Activated CD4-positive, alpha-beta T cell treated with anti-CD3 and anti-CD28 coated beads for 24 hours (primary cell): ENCODE data around the gene PSMB2.

ENCODE experiments used
- DNase-seq, 2 donors: peaks; one replicate each; pipeline ENCODE4 v3.0.0-alpha.2; 2020; ENCODE audit warnings: low read depth in 2 of 2

The PSMB2 gene

DNA sequence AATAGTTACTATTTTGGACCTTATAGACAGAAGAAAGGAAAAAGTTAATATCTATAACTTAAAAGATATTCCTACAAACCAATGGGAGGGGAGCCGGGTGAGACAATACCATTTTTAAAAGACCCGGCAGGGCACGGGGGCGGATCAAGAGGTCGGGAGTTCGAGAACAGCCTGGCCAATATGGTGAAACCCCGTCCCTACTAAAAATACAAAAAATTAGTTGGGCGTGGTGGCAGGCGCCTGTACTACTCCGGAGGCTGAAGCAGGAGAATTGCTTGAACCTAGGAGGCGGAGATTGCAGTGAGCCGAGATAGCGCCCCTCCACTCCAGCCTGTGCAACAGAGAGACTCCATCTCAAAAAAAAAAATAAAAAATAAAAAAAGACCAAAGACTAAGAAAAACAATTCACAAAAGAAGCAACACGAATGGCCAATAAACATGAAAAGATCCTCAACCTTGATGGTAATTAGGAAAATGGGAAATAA is 1.2 kb upstream of the PSMB2 start:
- no peak for DNase-seq

DNA sequence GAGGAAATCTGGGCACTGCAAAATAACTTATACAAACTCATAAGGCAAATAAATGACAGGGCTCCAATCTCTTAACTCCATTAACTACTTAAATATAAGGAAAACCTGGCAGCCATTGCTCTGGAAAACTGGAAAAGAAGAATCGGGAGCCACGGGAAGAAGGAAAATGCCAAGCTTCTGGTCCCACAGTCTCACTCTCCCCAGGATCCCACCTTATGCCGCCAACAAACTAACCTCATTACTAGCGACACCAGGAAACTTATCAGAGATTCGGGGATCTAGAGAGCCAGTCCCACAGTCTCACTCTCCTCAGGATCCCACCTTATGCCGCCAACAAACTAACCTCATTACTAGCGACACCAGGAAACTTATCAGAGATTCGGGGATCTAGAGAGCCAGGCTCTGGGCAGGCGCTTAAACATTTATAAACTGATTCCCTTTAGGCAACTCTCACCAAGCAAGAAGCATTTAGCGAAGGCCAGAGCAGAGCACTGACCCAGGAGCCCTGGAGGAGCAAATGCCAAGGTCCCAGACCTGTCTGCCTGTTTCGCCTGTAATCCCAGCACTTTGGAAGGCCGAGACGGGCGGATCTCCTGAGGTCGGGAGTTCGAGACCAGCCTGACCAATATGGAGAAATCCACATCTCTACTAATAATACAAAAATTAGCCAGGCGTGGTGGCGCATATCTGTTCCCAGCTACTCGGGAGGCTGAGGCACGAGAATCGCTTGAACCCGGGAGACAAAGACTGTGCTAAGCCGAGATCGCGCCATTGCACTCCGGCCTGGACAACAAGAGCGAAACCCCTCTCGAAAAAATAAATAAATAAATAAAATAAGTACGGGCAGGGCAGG is 720 bp downstream of the PSMB2 start:
- DNase-seq = no peak

DNA sequence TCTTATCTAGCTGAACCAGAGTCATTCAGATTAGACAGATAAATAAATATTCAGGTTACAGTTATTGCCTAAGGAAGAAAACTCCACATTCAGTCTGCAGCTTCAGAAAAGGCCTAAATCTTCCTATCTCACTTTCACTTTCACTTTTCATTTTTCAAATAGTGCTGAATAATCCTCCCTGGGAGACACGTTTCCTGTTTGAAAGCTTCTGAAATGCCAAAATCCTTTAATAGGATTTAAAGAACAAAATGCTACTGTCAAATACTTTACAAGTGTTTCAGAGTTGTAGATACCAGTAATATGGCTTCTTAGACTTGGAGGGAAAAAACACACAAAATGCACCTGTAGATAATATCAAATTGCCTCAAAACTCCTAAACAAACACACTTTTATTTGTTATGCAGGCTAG is 3.9 kb downstream of the PSMB2 start:
- no peak for DNase-seq

DNA sequence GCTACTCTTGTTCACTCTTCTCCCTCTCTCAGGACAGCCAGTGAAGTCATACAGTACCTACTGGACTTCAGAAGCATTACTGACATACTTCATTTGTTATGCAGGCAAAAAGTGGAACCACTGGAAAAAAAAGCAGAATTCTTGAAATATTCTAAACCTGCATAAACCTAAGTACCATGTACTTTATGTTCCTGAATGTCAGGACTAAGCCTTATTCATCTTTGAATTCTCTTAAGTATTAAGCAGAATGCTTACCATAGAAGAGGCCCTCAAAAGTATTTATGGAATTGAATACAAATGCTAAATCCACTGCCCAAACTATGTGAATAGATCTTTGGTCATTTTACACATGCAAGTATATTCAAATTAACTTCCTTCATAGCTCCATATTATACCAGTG is 7.8 kb downstream of the PSMB2 start:
- no peak for DNase-seq

DNA sequence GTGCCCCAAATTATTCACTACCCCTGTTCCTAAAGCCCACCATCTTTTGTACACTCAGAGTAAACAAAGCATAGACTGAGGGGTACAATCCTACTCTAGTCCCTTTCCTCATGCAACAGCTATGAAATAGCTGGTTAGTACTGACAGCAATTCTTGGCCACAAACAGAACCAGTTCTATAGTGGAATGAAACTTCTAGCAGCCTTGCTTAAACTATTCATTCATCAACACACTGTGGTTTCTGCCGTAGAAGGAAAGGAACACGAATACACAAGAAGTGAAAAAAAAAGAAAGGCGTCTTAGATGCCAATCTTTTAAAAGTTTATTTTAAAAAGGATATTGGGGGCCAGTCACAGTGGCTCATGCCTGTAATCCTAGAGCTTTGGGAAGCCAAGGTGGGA is 9.9 kb downstream of the PSMB2 start:
- no peak for DNase-seq

DNA sequence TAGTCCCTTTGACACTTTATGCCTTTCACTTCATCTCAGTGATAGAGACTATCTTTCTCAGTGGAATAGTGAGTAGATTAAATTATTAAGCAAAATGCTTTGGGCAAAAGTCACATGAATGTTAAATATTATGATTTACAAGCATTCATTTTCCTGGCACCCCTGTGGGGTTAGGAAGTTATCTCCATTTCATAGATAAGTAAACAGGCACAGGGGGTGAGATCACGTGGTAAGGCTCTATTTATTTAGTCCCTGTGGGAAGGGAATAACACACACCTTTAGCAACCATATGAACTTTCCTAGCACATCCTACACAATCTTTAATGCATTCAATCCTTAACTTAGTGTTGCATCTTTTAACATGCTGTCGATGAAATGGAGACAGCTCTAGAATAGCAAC is 12.3 kb downstream of the PSMB2 start:
- DNase-seq = no peak

DNA sequence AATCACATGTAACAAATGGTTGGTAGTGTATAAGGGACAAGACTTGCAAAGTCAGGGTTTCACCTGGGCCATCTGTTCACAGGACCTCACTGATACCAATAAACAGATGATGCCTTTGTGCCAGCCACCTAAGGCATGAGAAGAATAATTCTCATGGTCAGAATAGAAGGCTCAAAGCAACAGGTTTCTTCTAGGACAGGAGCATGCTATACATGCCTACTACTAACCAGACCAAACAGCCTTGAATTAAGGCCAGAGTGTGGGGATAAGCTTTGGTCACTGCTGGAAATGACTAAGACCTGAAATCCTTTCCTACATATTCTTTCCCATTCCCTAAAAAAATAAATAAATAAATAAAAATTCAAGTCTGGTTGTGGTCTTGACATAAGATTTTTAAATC is 17.5 kb downstream of the PSMB2 start:
- no peak for DNase-seq

DNA sequence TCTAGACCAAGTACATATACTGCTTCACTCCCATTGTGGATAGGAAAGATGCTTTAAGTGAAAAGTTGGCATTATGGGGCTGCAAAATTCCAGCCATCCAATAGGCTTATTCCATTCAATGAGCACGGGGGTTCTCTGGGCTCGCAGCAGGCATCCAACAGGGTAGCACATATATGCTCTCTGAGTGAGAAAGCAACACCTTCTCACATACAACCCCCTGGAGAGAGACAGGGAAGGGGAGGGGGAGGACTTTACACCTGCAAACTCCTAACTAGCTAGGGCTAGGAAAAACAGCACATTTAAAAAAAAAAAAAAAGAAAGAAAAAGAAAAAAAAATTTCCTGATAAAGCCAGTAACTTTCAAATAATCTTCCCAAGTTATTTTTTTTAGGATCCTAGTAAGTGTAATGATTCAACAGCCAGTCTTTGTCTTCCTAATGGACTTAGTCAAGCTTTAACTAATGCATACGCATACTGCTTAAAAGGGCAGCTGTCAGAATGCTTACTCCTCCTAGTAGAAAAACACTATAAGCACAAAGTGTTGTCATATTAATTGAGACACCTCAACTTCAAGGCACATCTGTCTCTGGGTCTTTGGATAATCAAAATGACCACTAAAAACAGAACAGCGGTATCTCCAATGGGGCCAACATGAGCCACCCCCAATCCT is 18.7 kb downstream of the PSMB2 start:
- DNase-seq = no peak

DNA sequence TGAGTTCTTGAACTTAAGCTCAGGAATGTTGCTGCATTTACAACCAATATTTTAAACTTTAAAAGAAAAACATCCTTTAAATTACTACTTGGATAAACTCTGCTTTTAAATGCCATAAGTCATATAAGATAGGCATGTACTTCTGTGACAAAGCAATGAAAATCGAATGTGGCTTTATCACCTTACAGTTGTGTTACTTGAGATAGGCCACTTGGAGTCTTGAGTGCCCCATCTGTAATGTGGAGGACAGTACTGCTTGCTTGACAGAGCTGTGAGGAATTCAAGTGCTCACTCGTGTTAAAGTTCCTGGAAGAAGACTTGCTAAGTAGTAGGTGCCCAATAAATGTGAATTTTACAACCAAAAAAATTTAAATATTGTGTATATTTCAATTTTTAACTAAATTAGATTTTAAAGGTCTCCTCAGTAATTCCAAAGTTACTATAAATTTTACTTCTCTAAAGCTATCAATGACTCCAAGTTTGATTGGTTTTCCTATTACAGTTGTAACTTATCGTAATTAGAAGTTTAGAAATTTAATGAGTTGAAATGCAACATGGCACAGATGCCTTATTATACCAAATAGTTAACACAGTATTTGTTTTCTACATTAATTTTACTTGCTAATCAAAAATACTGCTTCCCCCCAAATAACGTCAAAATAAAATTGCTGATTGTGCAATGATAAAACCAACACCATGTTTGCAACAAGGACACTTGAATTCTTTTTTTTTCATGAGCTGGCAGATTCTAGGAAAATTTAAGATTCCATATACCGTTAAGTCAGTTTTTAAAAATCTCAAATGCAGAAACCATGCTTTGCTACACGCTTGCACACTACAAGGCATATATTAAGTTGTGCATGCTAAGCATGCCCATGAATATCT is 21.8 kb downstream of the PSMB2 start:
- no peak for DNase-seq

DNA sequence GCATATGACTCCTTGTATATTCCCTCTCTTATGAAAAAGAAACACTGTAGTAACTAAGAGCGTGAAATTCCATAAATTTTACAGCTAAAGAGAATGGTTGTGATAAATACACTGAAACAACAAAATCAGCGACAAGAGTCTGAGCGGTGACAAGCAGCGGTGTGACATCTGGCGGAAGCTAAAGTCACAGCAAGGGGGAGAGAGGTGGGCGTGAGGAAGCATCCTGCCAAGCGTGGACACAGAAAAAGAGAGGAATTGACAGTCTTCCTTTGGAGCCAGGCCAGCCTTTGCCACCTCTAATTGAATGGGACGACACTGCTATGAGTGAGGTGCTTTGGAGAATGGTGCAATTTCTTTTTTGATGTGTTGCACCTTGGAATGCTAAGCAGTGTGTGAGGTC is 25.9 kb downstream of the PSMB2 start:
- DNase-seq = no peak

DNA sequence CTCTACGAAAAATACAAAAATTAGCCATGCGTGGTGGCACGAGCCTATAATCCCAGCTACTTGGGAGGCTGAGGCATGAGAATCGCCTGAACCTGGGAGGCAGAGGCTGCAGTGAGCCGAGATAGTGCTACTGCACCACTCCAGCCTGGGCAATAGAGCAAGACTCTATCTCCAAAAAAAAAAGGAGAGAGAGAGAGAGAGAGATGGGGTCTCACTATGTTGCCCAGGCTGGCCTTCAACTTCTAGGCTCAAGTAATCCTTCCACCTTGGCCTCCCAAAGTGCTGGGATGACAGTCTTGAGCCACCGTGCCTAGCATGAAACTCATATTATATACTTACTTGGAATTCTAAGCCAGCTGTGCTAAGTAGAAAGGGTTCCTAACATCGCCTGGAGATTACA is 29.7 kb downstream of the PSMB2 start:
- no peak for DNase-seq

DNA sequence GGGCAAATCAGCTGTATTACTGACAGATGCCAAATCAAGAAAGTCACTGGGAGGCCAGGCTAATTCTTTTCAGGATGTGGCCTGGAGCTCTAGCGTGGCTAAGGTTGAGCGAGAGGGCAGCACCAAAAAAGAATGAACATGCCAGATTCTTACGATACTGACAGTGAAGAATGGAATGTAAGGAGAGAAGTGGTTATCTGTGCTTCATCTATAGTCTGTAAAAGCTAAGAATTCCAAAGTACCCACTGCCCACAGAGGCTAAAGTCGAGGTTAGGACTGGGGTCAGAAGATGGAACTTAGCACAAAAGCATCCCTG is 35.5 kb downstream of the PSMB2 start:
- DNase-seq = no peak

DNA sequence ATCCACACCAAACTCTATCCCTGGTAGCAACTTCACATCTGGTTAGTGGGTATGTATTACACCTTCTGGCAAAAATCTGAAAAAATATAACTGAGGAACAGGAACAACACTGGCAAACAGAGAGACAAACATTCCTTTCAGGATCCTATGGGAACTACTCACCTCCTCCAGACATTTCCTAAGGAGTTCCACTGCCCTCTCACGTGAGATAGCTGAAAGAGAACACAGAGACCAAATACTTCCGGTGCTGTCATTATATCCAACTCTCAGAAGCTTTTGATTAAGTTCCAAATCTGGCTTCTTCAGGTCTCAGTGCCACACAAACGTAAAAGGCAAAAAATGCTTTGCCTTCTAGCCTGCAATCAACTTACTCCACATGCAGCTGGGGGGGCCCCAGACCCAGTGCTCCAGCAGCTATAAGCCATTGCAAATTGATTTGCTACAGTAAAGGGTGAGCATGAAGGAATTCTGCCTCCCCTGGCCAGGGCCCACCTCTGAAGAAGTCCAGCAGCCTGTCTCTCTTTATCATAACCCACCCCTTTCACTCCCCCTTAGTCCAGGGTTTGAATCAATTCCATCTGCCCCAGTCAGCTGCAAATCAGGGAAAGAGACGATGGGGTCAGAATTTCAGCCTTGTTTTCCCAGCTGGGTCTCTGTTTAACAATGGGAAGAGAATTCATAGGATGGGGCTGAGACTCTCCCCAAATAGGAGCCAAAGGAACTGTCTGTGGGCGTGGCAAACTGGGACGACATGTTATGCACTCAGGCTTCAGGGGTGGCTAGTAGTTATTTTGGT is 36.1 kb downstream of the PSMB2 start:
- DNase-seq = no peak

DNA sequence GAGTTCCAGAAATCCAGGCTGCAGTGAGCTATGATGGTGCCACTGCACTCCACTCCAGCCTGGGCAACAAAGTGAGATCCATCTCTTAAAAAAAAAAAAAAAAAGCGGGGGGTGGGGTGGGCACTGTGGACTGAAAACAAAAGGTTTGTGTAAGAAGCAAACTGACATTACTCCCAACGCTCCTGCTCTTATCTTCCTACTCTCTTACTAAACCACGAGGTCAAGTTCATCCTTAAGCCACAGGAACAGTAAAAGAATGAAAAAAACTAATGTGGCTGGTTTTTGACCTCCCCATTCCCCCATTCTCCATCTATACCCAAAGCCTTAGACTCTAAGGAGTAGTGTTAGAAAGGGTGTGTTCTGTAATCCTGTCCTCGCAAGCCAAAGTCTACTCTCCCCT is 37.4 kb downstream of the PSMB2 start:
- DNase-seq = no peak

DNA sequence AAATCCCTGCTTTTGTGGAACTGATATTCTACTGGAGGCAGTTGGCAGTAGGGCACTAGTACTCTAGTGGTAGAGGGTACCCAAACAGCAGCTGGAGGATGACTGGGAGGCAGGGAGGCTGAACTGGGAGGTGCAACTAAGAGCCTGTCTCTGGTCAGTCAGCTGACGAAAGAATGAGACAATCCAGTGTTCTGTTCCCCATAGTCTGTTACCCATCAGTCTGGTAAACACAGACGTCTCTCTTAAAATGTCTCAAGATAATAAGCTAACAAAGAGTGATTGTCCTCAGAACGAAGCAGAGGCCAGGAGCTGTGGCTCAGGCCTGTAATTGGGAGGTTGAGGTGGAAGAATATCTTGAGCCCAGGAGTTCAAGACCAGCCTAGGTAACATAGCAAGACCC is 37.9 kb downstream of the PSMB2 start:
- DNase-seq = no peak

DNA sequence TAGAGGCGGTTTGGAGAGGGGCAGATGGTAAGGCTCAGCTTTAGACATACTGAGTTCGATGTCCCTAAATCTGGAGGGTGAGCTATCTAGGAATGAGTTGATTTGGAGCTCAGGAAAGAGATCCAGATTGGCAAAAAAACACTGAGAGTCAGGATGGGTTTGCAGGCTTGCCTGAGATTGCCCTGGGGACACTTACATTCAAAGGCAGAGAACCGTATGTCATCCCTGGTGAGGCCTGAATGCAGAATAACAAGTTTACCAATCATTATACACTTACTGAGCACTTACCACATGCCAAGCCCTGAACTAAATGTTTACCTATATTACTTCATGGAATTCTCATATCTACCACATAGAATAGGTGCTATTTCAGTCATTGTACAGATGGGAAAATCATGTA is 40.7 kb downstream of the PSMB2 start:
- no peak for DNase-seq

DNA sequence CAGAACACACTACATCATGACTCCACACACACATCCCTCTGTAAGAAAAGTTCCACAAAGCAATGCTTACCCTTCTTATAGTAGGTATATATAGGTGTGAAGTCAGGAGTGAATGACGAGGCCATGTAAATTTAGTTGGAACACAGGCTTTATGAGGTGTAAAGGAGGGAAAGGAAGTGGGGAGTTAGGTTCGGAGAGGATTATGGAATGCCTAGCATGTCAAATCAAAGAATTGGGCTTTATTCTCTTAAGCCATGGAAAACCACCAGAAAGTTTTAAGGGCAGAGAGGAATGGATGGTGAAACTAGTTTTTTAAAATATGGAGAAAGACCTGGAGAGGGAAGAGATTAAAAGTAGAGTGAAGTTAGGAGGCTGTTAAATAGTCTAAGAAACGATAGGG is 41.9 kb downstream of the PSMB2 start:
- DNase-seq = no peak

DNA sequence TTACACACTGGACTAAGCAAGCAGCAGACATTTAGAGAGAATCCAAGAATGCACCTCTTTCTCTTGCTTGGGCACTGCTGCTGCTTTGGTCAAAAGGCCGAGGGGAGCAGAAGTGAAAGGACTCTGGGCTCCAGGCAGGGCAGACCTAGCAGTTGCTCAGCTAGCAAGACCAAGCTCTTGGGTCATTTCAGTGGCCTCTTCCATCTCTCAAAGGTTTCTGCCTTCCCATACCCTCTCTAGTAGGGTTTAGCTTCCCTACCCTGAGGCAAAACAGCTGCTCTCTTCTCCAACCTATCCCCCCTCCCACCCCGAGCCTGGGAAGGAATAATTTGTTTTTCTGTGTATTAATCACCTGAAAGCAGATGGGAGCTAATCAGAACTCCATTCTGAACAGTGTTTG is 42.4 kb downstream of the PSMB2 start:
- no peak for DNase-seq

DNA sequence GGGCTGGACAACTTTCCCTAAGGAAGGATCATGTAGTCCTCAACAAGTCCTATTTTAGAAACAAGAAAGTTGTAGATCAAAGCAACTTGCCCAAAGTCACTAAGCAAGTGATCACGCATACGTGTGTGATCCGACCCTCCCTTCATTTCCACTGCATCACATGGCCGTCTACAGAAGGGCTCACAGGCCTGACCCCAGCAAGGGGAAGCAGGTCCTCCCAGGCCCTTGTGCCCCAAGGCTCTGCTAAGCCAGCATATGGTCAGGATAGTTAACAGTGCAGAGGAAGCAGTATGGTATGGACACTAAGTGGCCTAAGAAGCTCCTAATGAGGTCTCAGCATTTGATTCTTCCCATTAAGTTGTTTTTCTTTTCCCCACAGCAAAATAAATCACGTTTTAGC is 43.5 kb downstream of the PSMB2 start:
- DNase-seq = no peak

DNA sequence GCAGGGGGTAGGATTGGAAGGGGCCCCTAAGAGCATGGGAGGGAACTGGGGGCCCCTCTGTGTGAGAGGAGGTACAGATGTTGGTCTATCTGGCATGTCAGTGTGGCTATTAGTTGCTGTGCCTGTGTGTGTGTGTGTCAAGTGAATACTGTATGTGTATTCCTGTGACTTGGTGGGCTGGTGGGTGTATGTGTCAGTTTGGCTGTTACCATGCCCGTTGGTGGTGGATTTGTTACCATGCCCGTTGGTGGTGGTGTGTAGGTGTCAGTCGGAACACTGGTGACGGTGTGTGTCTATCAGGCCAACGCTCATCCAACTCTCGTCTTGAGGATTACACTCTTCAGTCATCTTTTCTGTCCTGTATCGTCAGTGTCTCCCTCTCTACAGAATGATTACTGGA is 45.6 kb downstream of the PSMB2 start:
- DNase-seq = no peak

DNA sequence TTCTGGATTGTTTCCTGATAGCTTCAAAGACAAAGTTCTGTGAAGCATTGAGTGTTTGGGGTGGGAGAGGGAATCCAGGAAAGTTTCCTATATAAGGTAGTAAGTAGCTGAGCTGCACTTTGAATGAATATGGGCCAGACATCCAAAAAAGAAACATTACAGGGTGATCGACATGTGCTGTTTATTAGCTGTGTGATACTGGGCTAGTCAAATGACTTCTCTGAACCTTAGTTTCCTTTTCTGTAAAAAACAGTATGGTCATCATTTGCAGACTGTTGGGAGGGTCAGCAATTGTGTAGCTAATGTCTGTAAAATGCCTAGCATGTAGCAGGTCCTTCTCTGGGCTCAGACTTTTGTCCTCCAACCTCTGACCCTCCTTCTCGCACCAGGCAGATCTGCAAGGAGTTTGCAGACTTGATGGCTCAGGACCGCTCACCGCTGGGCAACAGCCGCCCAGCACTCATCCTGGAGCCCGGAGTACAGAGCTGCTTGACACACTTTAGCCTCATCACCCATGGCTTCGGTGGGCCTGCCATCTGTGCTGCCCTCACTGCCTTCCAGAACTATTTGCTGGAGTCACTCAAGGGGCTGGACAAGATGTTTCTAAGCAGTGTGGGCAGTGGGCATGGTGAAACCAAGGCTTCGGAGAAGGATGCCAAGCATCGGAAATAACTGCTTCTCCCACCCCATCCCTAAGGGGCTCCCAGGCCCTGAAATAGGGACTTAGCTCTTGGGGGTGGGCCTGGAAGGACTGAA is 47.1 kb downstream of the PSMB2 start:
- DNase-seq = no peak
